PC-9 (cell line): ENCODE results near the gene JARID2. TPM values are rescaled to one million over a fixed set of nuclear protein-coding genes. Genes with fewer than 3 reads are reported as not detected.

ENCODE experiments used
- BruUV-seq: library from RNA; stranded (reverse); fragments of 400-500 nt; replicated peaks from 2 replicates; lab custom pipeline; 2021; lab: Mats Ljungman, UMichigan
- CTCF ChIA-PET: fragments of 300-600 bp; sonication (Branson Sonifier 250); formaldehyde crosslinking; loops from one replicate; lab custom pipeline; 2022; ENCODE audit warnings: antibody characterized with exemption; lab: Charles Lee
- POLR2A ChIA-PET: fragments of 300-600 bp; sonication (Branson Sonifier 250); formaldehyde crosslinking; loops from one replicate; lab custom pipeline; 2022; ENCODE audit warnings: antibody characterized with exemption; ENCODE audit not compliant: unreplicated experiment; lab: Charles Lee
- DNase-seq, 2 experiments: peaks; one replicate each; pipeline versions ENCODE4 v3.0.0 to v3.0.0-alpha.2; 2015 to 2022; ENCODE audit warnings: mixed read lengths in 1 of 2
- H2AFZ ChIP-seq: fragments of 200-600 bp; sonication (generic); 2 replicates; pipeline ENCODE4 v1.8.1; 2017; ENCODE audit warnings: antibody characterized with exemption
- H3F3A ChIP-seq: fragments of 200-600 bp; sonication (generic); 2 replicates; pipeline ENCODE4 v1.8.1; 2017; ENCODE audit warnings: antibody characterized with exemption, mild to moderate bottlenecking, low read depth; ENCODE audit not compliant: insufficient read depth
- H3K27ac ChIP-seq: fragments of 200-600 bp; sonication (generic); 2 replicates; pipeline ENCODE4 v1.6.1; 2016; ENCODE audit warnings: mixed run types
- H3K27me3 ChIP-seq: fragments of 200-600 bp; sonication (generic); 2 replicates; pipeline ENCODE4 v1.6.1; 2016; ENCODE audit warnings: low read depth, mixed run types; ENCODE audit not compliant: insufficient read depth
- H3K36me3 ChIP-seq: fragments of 200-600 bp; sonication (generic); 2 replicates; pipeline ENCODE4 v1.6.1; 2016; ENCODE audit warnings: low read depth, mixed run types
- H3K4me1 ChIP-seq: fragments of 200-600 bp; sonication (generic); replicated peaks from 2 replicates; pipeline ENCODE4 v1.6.1; 2016; ENCODE audit warnings: mixed run types; ENCODE audit not compliant: insufficient read depth
- H3K4me2 ChIP-seq: fragments of 200-600 bp; sonication (generic); 2 replicates; pipeline ENCODE4 v1.6.1; 2017; ENCODE audit warnings: mixed run types
- H3K4me3 ChIP-seq: fragments of 200-600 bp; sonication (generic); 2 replicates; pipeline ENCODE4 v1.6.1; 2016; ENCODE audit warnings: mixed run types
- H3K79me2 ChIP-seq: fragments of 200-600 bp; sonication (generic); 2 replicates; pipeline ENCODE4 v1.6.1; 2017; ENCODE audit warnings: low read depth, mixed run types
- H3K9me2 ChIP-seq: fragments of 200-600 bp; sonication (generic); 2 replicates; pipeline ENCODE4 v1.8.1; 2017; ENCODE audit warnings: mild to moderate bottlenecking; ENCODE audit not compliant: insufficient read depth
- H3K9me3 ChIP-seq: fragments of 200-600 bp; sonication (generic); 2 replicates; pipeline ENCODE4 v1.8.1; 2016; ENCODE audit warnings: low read depth; ENCODE audit not compliant: insufficient read depth
- H4K20me1 ChIP-seq: fragments of 200-600 bp; sonication (generic); 2 replicates; pipeline ENCODE4 v1.8.1; 2017; ENCODE audit not compliant: insufficient read depth
- CTCF ChIP-seq: fragments of 200-600 bp; sonication (generic); conservative IDR thresholded peaks from 2 replicates; pipeline ENCODE4 v1.6.1; 2017; ENCODE audit warnings: mixed run types, antibody characterized with exemption, mild to moderate bottlenecking, moderate library complexity
- EZH2 ChIP-seq: fragments of 200-600 bp; sonication (generic); IDR thresholded peaks from 2 replicates; pipeline ENCODE4 v1.8.0; 2017; ENCODE audit warnings: antibody characterized with exemption, low read depth
- intact Hi-C: fragments of 100-400 bp; cut with micrococcal nuclease; formaldehyde crosslinking; loops from one replicate; pipeline ENCODE4 v1.10.0; 2022; ENCODE audit not compliant: unreplicated experiment
- total RNA-seq: library from RNA; stranded (reverse); gene quantifications from 2 replicates; pipeline ENCODE4 v1.2.3, GENCODE V29; 2021

The JARID2 gene
- total RNA-seq, 1 experiment from 2014 or later = 35.0 TPM

- H4K20me1 ChIP-seq = peaks cover 17% of the 10 kb centered on the region
- H3K79me2 ChIP-seq = peaks cover 100% of the 10 kb centered on the region
- H3K4me3 ChIP-seq = no peak overlapping the region
- ChIA-PET CTCF (no interaction called here), POLR2A (interaction anchor here (0.6 kb wide), 1 partner anchor 549 kb away, joined by 3 read pairs; no protein-coding TSS in a partner anchor)
- BruUV-seq = no TSS peak
- intact Hi-C loops = no loop called here
- no peaks in the 10 kb centered on the region for H3K36me3 ChIP-seq
- no peaks in the 10 kb centered on the region for H3K9me2 ChIP-seq
- peaks cover 39% of the 10 kb centered on the region for H3K4me1 ChIP-seq
- no peaks in the 10 kb centered on the region for H3K9me3 ChIP-seq
- peaks cover 15% of the 10 kb centered on the region; the same call in 1 of the 2 replicates for H3F3A ChIP-seq
- peak overlapping the region; percentile 47; the same call in 1 of the 2 replicates for H3K27ac ChIP-seq
- H2AFZ ChIP-seq = no peak overlapping the region
- no peak for TF ChIP-seq CTCF
- TF ChIP-seq EZH2 = no peak
- no peak overlapping the region for H3K4me2 ChIP-seq
- no peaks in the 10 kb centered on the region for H3K27me3 ChIP-seq
- no peak for DNase-seq
Measured at GRCh38 chr6:15319677-15320076, 73.8 kb downstream of the JARID2 start.

- Histone ChIP-seq H3F3A (peaks cover 15% of the 10 kb centered on the region; the same call in 1 of the 2 replicates), H3K4me3 (no peak overlapping the region), H3K9me2 (no peaks in the 10 kb centered on the region), H4K20me1 (peaks cover 17% of the 10 kb centered on the region), H3K4me2 (no peak overlapping the region), H3K79me2 (peaks cover 100% of the 10 kb centered on the region), H2AFZ (no peak overlapping the region), H3K36me3 (no peaks in the 10 kb centered on the region), H3K4me1 (peaks cover 39% of the 10 kb centered on the region), H3K27ac (peak overlapping the region; percentile 47), H3K9me3 (no peaks in the 10 kb centered on the region), H3K27me3 (no peaks in the 10 kb centered on the region)
- ChIA-PET CTCF (no interaction called here), POLR2A (interaction anchor here (0.6 to 0.7 kb wide), 2 partner anchors 23 to 82 kb away, joined by 5 to 9 read pairs; no protein-coding TSS in a partner anchor)
- intact Hi-C loops = no loop called here
- BruUV-seq = no TSS peak
- no peak for DNase-seq
- no peak for TF ChIP-seq CTCF
- no peak for TF ChIP-seq EZH2
Measured at GRCh38 chr6:15320693-15321092, 74.8 kb downstream of the JARID2 start.

GRCh38 chr6:15322184-15322583 is 76.3 kb downstream of the JARID2 start:
- peak overlapping the region; percentile 62; the same call in 1 of the 2 replicates for H3K4me2 ChIP-seq
- H3K9me2 ChIP-seq = no peaks in the 10 kb centered on the region
- ChIA-PET POLR2A (interaction anchor here (0.6 kb wide), 2 partner anchors 88 to 259 kb away, joined by 5 to 9 read pairs; no protein-coding TSS in a partner anchor), CTCF (interaction anchor here (0.6 to 0.7 kb wide), 2 partner anchors 18 to 27 kb away, joined by 4 to 7 read pairs; no protein-coding TSS in a partner anchor)
- TF ChIP-seq CTCF = no peak
- no peak for TF ChIP-seq EZH2
- H3K9me3 ChIP-seq = no peaks in the 10 kb centered on the region
- BruUV-seq = no TSS peak
- DNase-seq = no peak
- H3F3A ChIP-seq = peaks cover 15% of the 10 kb centered on the region; the same call in 1 of the 2 replicates
- H3K36me3 ChIP-seq = no peaks in the 10 kb centered on the region
- peaks cover 99% of the 10 kb centered on the region for H3K79me2 ChIP-seq
- H3K27ac ChIP-seq = peak overlapping the region; percentile 59
- H2AFZ ChIP-seq = no peak overlapping the region
- intact Hi-C loops = no loop called here
- peaks cover 39% of the 10 kb centered on the region for H3K4me1 ChIP-seq
- no peaks in the 10 kb centered on the region for H3K27me3 ChIP-seq
- H4K20me1 ChIP-seq = peaks cover 17% of the 10 kb centered on the region
- no peak overlapping the region for H3K4me3 ChIP-seq
